Dermis microvascular lymphatic vessel endothelial cell (primary cell): ENCODE data around the gene ADGRE3. TPM values are rescaled to one million over a fixed set of nuclear protein-coding genes. Genes with fewer than 3 reads are reported as not detected.
A peak's percentile ranks its signal among the peaks of the same experiment; 100 is the strongest.
"Not testable (repeated sequence)": the region's sequence is repeated elsewhere in the genome, so short reads cannot be mapped to it uniquely, and the experiment has no call there.

Experiments
- DNase-seq, 2 donors: peaks; one replicate each; pipeline versions ENCODE4 v3.0.0 to v3.0.0-alpha.2; 2010; ENCODE audit warnings: low read depth in 2 of 2
- total RNA-seq: library from RNA; depleted of rRNA; stranded (reverse); fragments of >200 nt; gene quantifications from 2 replicates; pipeline ENCODE4 v1.2.1, GENCODE V29; 2014

The ADGRE3 gene
- total RNA-seq, 1 donor from 2014 or later: not detected

GRCh38 chr19:14603990-14604387 lies 70.7 kb downstream of the ADGRE3 start:
- DNase-seq: no peak

- no peak for DNase-seq
Observed at GRCh38 chr19:14599548-14600147, 75.0 kb downstream of the ADGRE3 start.

GRCh38 chr19:14595558-14595957 lies 79.1 kb downstream of the ADGRE3 start:
- no peak for DNase-seq

- DNase-seq: not testable (repeated sequence)
Observed at GRCh38 chr19:14589433-14589832, 85.2 kb downstream of the ADGRE3 start.

GRCh38 chr19:14585187-14585586 lies 89.5 kb downstream of the ADGRE3 start:
- not testable (repeated sequence) for DNase-seq

- not testable (repeated sequence) for DNase-seq
Observed at GRCh38 chr19:14584372-14584771, 90.3 kb downstream of the ADGRE3 start.

GRCh38 chr19:14582894-14583340 lies 91.7 kb downstream of the ADGRE3 start, which contains the start of gene CLEC17A:
TSS of gene CLEC17A (plus strand) at chr19:14583084. CDS start at chr19:14583161, 77 bp downstream.
- no peak for DNase-seq

- no peak for DNase-seq
Observed at GRCh38 chr19:14580623-14581237, 93.9 kb downstream of the ADGRE3 start.

GRCh38 chr19:14577885-14578427 lies 96.7 kb downstream of the ADGRE3 start:
- DNase-seq: no peak

- DNase-seq: no peak
Observed at GRCh38 chr19:14577264-14577663, 97.4 kb downstream of the ADGRE3 start.

- DNase-seq: no peak
Observed at GRCh38 chr19:14576363-14576762, 98.3 kb downstream of the ADGRE3 start.

GRCh38 chr19:14575428-14575980 lies 99.1 kb downstream of the ADGRE3 start:
- no peak for DNase-seq

GRCh38 chr19:14571695-14572490 lies 102.8 kb downstream of the ADGRE3 start, which contains the start of gene NDUFB7:
TSS of gene NDUFB7 (minus strand) at chr19:14572066. CDS start at chr19:14572000, 66 bp downstream.
- DNase-seq: peak; percentile 94 to 96

- no peak for DNase-seq
Observed at GRCh38 chr19:14570864-14571527, 103.6 kb downstream of the ADGRE3 start.

Other genes starting within 250 kb of the ADGRE3 start
- 252 and 299 TPM in 2 replicates for gene PKN1, start 241.5 kb downstream of the ADGRE3 start, total RNA-seq
- 0.13 and 0.25 TPM in 2 replicates for gene PTGER1, start 199.5 kb downstream of the ADGRE3 start, total RNA-seq
- gene GIPC1, start 178.7 kb downstream of the ADGRE3 start, total RNA-seq: 109 and 126 TPM in 2 replicates
- gene DNAJB1, start 156.4 kb downstream of the ADGRE3 start, total RNA-seq: 23.7 and 34.3 TPM in 2 replicates
- gene TECR, start 145.2 kb downstream of the ADGRE3 start, total RNA-seq: 23.1 and 27.4 TPM in 2 replicates
- gene NDUFB7, start 102.8 kb downstream of the ADGRE3 start, total RNA-seq: 304 and 331 TPM in 2 replicates
- not detected in 2 replicates for gene CLEC17A, start 91.8 kb downstream of the ADGRE3 start, total RNA-seq
- gene ZNF333, start 15.2 kb upstream of the ADGRE3 start, total RNA-seq: 4.2 and 9.6 TPM in 2 replicates
- gene ADGRE2, start 103.7 kb upstream of the ADGRE3 start, total RNA-seq: 0.13 and 0.38 TPM in 2 replicates
- gene OR7A5, start 160.3 kb upstream of the ADGRE3 start, total RNA-seq: not detected in 2 replicates
- not detected in 2 replicates for gene OR7C1, start 160.3 kb upstream of the ADGRE3 start, total RNA-seq
- not detected in 2 replicates for gene OR7A10, start 174.1 kb upstream of the ADGRE3 start, total RNA-seq
- gene OR7A17, start 211.3 kb upstream of the ADGRE3 start, total RNA-seq: not detected in 2 replicates